GM20000 (cell line): ENCODE results near the gene TBC1D5.

Experiments
- DNase-seq: peaks from one replicate; pipeline ENCODE4 v3.0.0; 2012; ENCODE audit warnings: low spot score
- CTCF ChIP-seq: IDR thresholded peaks from 2 replicates; pipeline ENCODE4 v1.5.1; 2012; ENCODE audit warnings: mild to moderate bottlenecking, control low read depth; ENCODE audit errors: extremely low read depth, missing control alignments

The TBC1D5 gene

GRCh38 chr3:17518189-17519059, 224.0 kb downstream of the TBC1D5 start:
- no peak for DNase-seq
- TF ChIP-seq CTCF, result no peak

GRCh38 chr3:17515445-17516234, 226.8 kb downstream of the TBC1D5 start:
- no peak for DNase-seq
- TF ChIP-seq CTCF, result no peak

GRCh38 chr3:17514597-17514996, 227.8 kb downstream of the TBC1D5 start:
- DNase-seq, result no peak
- no peak for TF ChIP-seq CTCF

GRCh38 chr3:17510265-17510664, 232.2 kb downstream of the TBC1D5 start:
- TF ChIP-seq CTCF, result no peak
- DNase-seq, result no peak

- no peak for TF ChIP-seq CTCF
- no peak for DNase-seq
These were observed 234.2 kb downstream of the TBC1D5 start for GRCh38 chr3:17508180-17508752.

- TF ChIP-seq CTCF, result no peak
- no peak for DNase-seq
These were observed 235.0 kb downstream of the TBC1D5 start for GRCh38 chr3:17507480-17507879.

- no peak for TF ChIP-seq CTCF
- no peak for DNase-seq
These were observed 236.6 kb downstream of the TBC1D5 start for GRCh38 chr3:17505856-17506255.
